Posterior cingulate gyrus (tissue), 11 donors: ENCODE data around the gene CD6.

ENCODE experiments used
- DNase-seq, 10 donors: peaks; one replicate each; pipeline versions ENCODE4 v3.0.0 to v3.0.0-alpha.2; 2020 to 2021; ENCODE audit warnings: mixed read lengths in 3 of 10
- intact Hi-C: fragments of 100-400 bp; cut with DNase I; formaldehyde crosslinking; loops from one replicate; pipeline ENCODE4 v1.15.1; 2023

The CD6 gene

GRCh38 chr11:61041755-61042518 lies 70.5 kb downstream of the CD6 start:
- peak in 3 of 10 donors; percentile 25 to 91 (median 81) for DNase-seq
- intact Hi-C loops: no loop called here

GRCh38 chr11:61042537-61042936 lies 71.1 kb downstream of the CD6 start:
- intact Hi-C loops: no loop called here

DNA sequence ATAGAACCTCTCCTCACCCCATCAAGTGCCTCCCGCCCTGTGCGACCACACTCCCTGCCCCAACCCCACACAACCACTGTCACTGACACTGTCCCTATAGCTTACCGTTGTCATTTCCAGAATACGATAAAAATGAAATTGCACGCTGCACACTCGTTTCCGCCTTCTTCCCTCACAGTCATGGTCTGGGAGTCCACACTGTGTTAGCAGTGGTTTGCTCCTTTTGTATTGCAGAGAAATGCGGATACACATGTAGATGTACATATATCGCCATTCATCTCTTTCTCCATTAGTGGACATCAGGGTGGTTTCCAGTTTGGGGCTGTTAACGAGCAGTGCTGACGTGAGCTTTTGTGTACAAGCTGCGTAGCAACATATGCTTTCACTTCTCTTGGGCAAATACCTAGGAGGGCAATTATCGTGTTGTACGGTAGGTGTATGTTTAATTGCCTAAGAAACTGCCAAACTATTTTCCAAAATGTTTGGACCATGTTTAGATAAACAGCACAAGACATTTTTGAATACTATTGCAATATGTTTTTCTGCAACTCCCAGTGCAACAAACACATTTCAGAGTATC lies 71.6 kb downstream of the CD6 start:
- intact Hi-C loops: no loop called here
- DNase-seq: no peak

More at GRCh38 chr11:61042537-61042936, 71.1 kb downstream of the CD6 start:
- DNase-seq: no peak

- intact Hi-C loops: no loop called here
- DNase-seq: peak in 1 of 10 donors; percentile 42
Measured at GRCh38 chr11:61045271-61045670, 73.8 kb downstream of the CD6 start.

GRCh38 chr11:61046833-61047232 lies 75.4 kb downstream of the CD6 start:
- intact Hi-C loops: no loop called here
- no peak for DNase-seq

GRCh38 chr11:61048368-61049062 lies 77.0 kb downstream of the CD6 start:
- DNase-seq: no peak
- intact Hi-C loops: no loop called here

GRCh38 chr11:61049063-61049377 lies 77.5 kb downstream of the CD6 start:
- no peak for DNase-seq
- intact Hi-C loops: no loop called here

DNA sequence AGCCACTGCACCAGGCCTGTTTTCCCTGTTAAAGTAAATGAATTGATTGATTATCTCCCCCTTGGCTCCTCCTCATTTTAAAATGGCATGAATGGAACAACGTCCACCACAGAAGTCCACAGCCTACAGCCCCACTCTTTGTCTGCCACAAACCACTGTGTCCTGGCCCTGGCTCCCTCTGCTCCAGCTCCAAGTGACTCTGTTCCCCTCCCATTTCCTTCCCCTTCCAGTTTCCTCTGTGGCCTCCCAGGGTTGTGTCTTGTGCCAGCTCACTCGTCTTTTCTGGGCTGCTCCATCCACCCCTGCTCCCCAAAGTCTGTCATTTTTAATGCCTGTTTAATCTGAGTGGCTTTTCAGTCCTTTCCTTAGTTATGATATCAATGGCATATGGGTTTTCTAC lies 78.4 kb downstream of the CD6 start:
- DNase-seq: no peak
- intact Hi-C loops: no loop called here

GRCh38 chr11:61052182-61052972 lies 80.9 kb downstream of the CD6 start:
- intact Hi-C loops: no loop called here

DNA sequence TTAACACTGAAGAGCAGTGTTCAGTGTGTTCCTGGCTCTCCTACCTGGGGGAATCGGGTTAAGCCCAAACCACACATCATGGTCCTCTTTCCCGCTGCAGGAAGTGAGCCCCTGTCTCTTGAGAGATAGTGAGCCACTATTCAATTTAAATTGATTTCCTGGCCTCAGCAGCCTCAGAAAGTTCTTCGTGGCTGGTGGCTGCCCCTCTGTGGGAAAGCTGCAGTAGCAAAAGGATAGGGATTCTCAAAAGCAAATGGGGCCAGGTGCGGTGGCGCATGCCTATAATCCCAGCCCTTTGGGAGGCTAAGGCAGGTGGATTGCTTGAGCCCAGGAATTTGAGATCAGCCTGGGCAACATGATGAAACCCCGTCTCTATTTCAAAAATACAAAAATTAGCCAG lies 81.7 kb downstream of the CD6 start:
- DNase-seq: no peak
- intact Hi-C loops: no loop called here

More at GRCh38 chr11:61052182-61052972, 80.9 kb downstream of the CD6 start:
- no peak for DNase-seq

GRCh38 chr11:61054513-61054912 lies 83.0 kb downstream of the CD6 start:
- no peak for DNase-seq
- intact Hi-C loops: no loop called here

DNA sequence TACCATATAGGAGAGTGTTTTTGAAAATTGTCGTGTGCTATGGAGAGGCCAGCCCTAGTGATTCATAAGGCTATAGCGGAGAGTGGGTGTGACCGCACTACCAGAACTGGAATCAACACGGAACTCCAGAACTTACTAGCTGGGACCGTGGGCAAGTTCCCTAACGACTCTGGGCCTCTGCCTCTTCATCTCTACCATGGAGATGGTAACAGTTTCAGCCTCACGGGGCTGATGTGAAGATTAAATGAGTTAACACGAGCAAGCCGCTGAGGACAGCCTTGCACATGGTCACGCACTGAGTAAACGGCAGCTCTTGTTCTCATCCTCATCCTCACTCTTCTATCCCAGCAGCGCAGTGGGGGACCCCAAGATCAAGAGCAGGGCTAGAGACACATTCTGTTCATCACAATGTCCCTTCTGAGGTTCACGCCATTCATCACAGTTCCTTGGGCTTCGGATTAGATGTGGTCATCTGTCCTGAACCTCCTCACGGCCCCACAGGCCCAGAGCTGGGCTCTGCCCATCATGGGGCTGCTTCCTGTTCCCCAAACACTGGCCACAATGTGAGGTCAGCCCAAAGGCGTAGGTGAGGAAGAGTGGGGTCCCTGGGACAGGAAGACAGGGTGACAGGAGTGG lies 83.6 kb downstream of the CD6 start:
- intact Hi-C loops: no loop called here
- no peak for DNase-seq

DNA sequence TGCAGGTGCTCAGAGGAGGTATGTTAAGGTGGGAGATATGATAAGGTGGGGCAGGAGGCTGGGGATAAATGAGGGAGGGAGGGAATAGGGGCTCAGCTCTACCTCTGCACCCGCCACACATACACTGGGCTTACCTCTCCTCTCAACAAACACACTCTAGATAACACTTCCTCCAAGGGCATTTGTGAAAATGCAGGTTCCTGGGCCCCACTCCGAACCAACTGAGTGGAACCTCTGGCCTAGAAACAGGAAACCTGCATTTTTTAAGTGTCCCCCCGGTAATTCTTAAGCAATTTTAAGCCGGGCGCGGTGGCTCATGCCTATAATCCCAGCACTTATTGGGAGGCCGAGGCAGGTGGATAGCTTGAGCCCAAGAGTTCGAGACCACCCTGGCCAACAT lies 84.3 kb downstream of the CD6 start:
- DNase-seq: no peak
- intact Hi-C loops: no loop called here

DNA sequence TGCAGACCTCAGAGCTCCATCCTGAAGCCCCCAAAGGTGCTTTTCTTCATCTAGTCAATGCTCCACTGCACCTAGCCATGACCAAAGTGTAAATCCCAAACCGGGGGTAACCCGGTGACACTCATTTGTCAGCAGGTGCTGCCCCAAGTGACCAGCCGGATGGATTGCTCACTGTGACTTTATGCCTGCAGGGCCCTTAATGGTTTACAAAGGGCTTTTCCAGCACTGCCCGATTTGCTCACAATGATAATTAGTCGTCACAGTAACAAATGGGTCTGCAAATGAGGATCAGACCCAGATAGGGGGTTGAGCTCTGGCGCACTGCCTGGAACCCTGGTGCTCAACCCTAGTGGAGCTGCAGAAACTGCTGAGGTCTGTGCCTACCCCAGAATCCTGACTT lies 85.1 kb downstream of the CD6 start:
- intact Hi-C loops: no loop called here
- no peak for DNase-seq

DNA sequence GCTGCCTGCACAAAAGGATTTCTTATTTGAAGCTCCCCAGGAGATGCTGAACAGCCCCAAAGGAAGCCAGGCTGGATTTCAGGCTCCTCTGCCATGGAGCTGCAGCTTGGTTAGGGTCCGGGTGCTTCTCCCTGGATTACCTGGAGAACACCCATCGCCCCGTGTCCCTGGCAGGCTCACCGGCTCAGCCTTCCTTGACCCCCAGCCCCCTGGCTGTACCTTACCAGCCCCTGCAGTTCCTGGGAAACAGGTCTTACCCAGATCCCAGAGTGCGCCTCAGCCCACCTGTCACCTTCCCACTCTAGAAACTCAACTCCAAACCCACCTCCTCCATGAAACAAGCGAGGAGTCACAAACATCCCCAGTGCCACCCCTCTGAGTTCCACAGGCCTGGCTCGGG lies 85.5 kb downstream of the CD6 start:
- intact Hi-C loops: no loop called here
- no peak for DNase-seq

GRCh38 chr11:61057615-61058014 lies 86.1 kb downstream of the CD6 start:
- intact Hi-C loops: no loop called here
- no peak for DNase-seq

DNA sequence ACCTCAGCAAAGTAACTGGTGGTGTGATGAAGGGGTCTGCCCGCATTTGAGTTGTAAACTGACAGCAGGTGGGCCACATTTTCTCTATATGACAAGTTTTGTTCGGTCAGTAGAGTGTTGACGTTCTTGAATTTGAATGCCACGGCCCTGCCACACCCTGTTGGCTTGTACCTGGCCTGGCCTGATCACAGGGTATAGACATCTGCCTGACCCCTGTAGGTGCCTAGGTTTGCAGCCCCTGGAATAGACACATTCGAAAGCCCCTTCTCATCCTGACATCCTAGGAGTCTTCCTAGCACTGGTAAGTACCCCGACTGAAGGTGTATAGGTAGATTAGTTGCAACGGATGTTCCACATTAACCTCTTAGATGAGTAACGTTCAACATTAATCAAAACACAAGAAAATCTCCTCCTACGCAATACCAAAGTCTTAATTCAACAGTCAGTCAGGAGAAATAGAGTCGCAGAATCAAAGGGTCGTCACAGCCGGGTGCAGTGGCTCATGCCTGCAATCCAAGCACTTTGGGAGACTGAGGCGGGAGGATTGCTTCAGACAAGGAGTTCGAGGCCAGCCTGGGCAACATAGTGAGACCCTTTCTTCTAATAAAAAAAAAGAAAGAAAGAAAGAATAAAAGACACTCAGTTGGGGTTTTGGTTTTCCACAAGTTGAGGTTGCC lies 87.2 kb downstream of the CD6 start:
- no peak for DNase-seq
- intact Hi-C loops: no loop called here

- DNase-seq: no peak
- intact Hi-C loops: no loop called here
Measured at GRCh38 chr11:61059260-61059752, 87.8 kb downstream of the CD6 start.

- intact Hi-C loops: no loop called here
- DNase-seq: no peak
Measured at GRCh38 chr11:61061081-61061826, 89.8 kb downstream of the CD6 start.
